Measurements from ENCODE around the gene KLHL22. TPM values are rescaled to one million over a fixed set of nuclear protein-coding genes. Genes with fewer than 3 reads are reported as not detected.

The KLHL22 gene
- total and polyA plus RNA-seq, 2 of the 4 experiments (the other 2 are of a cell fraction) = 27.1 to 30.1 TPM

GRCh38 chr22:20397498-20397897 lies 98.1 kb downstream of the KLHL22 start:
- H3K27ac ChIP-seq (ENCODE audit: insufficient read depth, low read length) = no peak overlapping the region
- no peak for DNase-seq
- H3K9me3 ChIP-seq (ENCODE audit: control insufficient read depth, insufficient read depth, low read length) = no peaks in the 10 kb centered on the region
- H3K23ac ChIP-seq (ENCODE audit: low read depth, low read length) = no peak overlapping the region
- no peaks in the 10 kb centered on the region for H3K27me3 ChIP-seq (ENCODE audit: control insufficient read depth, insufficient read depth, low read length)
- H3K36me3 ChIP-seq (ENCODE audit: control insufficient read depth, insufficient read depth, low read length) = peaks cover 15% of the 10 kb centered on the region; the same call in 1 of the 2 replicates
- no peak overlapping the region for H2AK9ac ChIP-seq (replicated peaks; ENCODE audit: low read depth, low read length, poor library complexity)
- peaks cover 13% of the 10 kb centered on the region for H4K20me1 ChIP-seq (ENCODE audit: insufficient read depth, low read length)
- no peak overlapping the region for H2BK15ac ChIP-seq (ENCODE audit: low read depth, low read length)
- H4K8ac ChIP-seq (ENCODE audit: low read depth in 2 of 2, low read length in 2 of 2) = no peak overlapping the region
- dilution Hi-C loops (cut with HindIII; ENCODE audit: low sequenced_read_pairs, unreplicated experiment) = no loop called here
- no CpG with 5 or more reads among the region's 2 CpGs for WGBS, 2 experiments (ENCODE audit: extremely low coverage in 2 of 2, insufficient read length in 1 of 2)
- no peak overlapping the region for H2AFZ ChIP-seq (replicated peaks; ENCODE audit: low read length, poor library complexity)
- H4K5ac ChIP-seq (ENCODE audit: low read depth, low read length) = no peak overlapping the region
- no peak overlapping the region for H3K4me3 ChIP-seq (ENCODE audit: insufficient read depth, low read depth, low read length)
- no peak overlapping the region for H3K4me2 ChIP-seq (ENCODE audit: low read depth, low read length)
- H2BK5ac ChIP-seq (ENCODE audit: low read depth, low read length, poor library complexity, severe bottlenecking) = no peak overlapping the region
- H3K4ac ChIP-seq (ENCODE audit: low read depth, low read length) = no peak overlapping the region
- in situ Hi-C loops (cut with MboI; ENCODE audit: low sequenced_read_pairs) = loop anchor here (10.0 kb wide), 1 partner anchor 57 kb away; no protein-coding TSS in a partner anchor
- intact Hi-C loops (cut with micrococcal nuclease) = no loop called here
- H3K56ac ChIP-seq (ENCODE audit: extremely low read depth, insufficient read depth, low read length) = no peak overlapping the region
- no peak overlapping the region for H2BK120ac ChIP-seq (ENCODE audit: low read depth, low read length)
- no peak overlapping the region for H4K91ac ChIP-seq (ENCODE audit: insufficient read depth, low read depth, low read length)
- H3K4me1 ChIP-seq (ENCODE audit: control insufficient read depth, insufficient read depth, low read length) = peaks cover 14% of the 10 kb centered on the region
- H3K14ac ChIP-seq (replicated peaks; ENCODE audit: low read depth, low read length) = no peak overlapping the region
- peaks cover 33% of the 10 kb centered on the region for H3K9me1 ChIP-seq (ENCODE audit: insufficient read depth, low read length)
- BruUV-seq (replicated peaks) = no TSS peak
- ATAC-seq (ENCODE audit: low read depth) = no peak
- ChIA-PET POLR2A (ENCODE audit: unreplicated experiment) (no interaction called here), CTCF (no interaction called here)
- H3K18ac ChIP-seq (ENCODE audit: low read depth, low read length) = no peak overlapping the region
- peaks cover 31 to 54% of the 10 kb centered on the region in 2 experiments for H3K79me1 ChIP-seq (ENCODE audit: low read depth in 1 of 2, low read length in 2 of 2)
- no peak overlapping the region for H2BK20ac ChIP-seq (ENCODE audit: low read depth, low read length)
- H3K9ac ChIP-seq (ENCODE audit: low read depth, low read length) = no peak overlapping the region
- no peak overlapping the region for H2AK5ac ChIP-seq (ENCODE audit: low read depth, low read length)
- TF ChIP-seq BHLHE40 (IDR thresholded peaks at IDR 0.05; ENCODE audit: low read depth, low read length) = no peak
- no peak for TF ChIP-seq FOS (IDR thresholded peaks at IDR 0.05; ENCODE audit: low read depth, low read length)
- TF ChIP-seq MXI1 (IDR thresholded peaks at IDR 0.05; ENCODE audit: borderline replicate concordance, low read depth, low read length) = no peak
- TF ChIP-seq RAD21 (IDR thresholded peaks at IDR 0.05; ENCODE audit: low read length) = no peak
- no peak for TF ChIP-seq NFE2L2 (IDR thresholded peaks at IDR 0.05; ENCODE audit: low read depth, low read length)
- TF ChIP-seq CHD1 (IDR thresholded peaks at IDR 0.05; ENCODE audit: low read depth, low read length) = no peak
- TF ChIP-seq ELK1 (IDR thresholded peaks at IDR 0.05; ENCODE audit: borderline replicate concordance, low read depth, low read length) = no peak
- no peak for TF ChIP-seq CEBPB (IDR thresholded peaks at IDR 0.05; ENCODE audit: low read depth, low read length)
- no peak for TF ChIP-seq POLR2A (IDR thresholded peaks at IDR 0.05; ENCODE audit: low read depth, low read length)
- TF ChIP-seq, protein P1, sequence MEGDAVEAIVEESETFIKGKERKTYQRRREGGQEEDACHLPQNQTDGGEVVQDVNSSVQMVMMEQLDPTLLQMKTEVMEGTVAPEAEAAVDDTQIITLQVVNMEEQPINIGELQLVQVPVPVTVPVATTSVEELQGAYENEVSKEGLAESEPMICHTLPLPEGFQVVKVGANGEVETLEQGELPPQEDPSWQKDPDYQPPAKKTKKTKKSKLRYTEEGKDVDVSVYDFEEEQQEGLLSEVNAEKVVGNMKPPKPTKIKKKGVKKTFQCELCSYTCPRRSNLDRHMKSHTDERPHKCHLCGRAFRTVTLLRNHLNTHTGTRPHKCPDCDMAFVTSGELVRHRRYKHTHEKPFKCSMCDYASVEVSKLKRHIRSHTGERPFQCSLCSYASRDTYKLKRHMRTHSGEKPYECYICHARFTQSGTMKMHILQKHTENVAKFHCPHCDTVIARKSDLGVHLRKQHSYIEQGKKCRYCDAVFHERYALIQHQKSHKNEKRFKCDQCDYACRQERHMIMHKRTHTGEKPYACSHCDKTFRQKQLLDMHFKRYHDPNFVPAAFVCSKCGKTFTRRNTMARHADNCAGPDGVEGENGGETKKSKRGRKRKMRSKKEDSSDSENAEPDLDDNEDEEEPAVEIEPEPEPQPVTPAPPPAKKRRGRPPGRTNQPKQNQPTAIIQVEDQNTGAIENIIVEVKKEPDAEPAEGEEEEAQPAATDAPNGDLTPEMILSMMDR (conservative IDR thresholded peaks at IDR 0.05; ENCODE audit: low read depth, low read length) = no peak
- no peak for TF ChIP-seq RCOR1 (IDR thresholded peaks at IDR 0.05; ENCODE audit: insufficient replicate concordance, low read length)

All from IMR-90 (cell line).